Ramos (cell line): ENCODE data around the gene APEX1.

Experiments
- in situ Hi-C: fragments of 300-500 bp; cut with MboI; formaldehyde crosslinking; loops from one replicate; pipeline ENCODE4 v1.14.3; 2022; ENCODE audit warnings: low sequenced_read_pairs; ENCODE audit not compliant: unreplicated experiment

Gene APEX1

DNA sequence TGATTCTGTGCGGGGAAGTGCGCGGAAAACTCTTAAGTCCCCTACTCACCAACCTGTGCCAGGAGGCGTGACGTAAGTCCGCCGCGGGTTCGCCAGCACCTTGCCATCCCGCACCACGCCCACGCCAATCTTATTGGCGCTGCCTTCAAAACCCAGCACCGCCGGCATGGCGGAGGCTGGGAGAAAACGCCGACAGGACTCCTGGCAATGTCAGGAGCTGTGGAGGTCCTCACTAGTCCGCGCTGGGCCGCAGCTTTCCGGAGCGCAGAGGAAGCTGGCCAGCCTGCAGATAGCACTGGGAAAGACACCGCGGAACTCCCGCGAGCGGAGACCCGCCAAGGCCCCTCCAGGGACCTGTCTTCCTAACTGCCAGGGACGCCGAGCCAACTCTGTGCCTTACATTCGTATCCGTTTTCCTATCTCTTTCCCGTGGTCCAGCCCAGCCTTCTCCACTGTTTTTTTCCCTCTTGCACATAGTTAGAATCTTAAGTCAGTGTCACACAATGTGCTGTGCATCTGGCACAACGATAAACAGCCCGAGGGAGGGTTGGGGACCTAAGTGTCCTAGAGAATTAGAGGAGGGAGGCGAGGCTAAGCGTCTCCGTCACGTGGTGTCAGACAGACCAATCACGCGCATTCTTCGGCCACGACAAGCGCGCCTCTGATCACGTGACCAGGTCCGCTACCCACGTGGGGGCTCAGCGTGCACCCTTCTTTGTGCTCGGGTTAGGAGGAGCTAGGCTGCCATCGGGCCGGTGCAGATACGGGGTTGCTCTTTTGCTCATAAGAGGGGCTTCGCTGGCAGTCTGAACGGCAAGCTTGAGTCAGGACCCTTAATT lies at the start of gene APEX1, which contains the start of gene OSGEP:
Gene APEX1, plus strand, starts transcription at position 711 of the 839 bp plus-strand sequence. CDS start 420 bp downstream, outside the sequence.
Gene OSGEP, minus strand, starts transcription at position 297 of the 839 bp plus-strand sequence. Its CDS starts 129 bp downstream, at position 168.
- in situ Hi-C loops = no loop called here

DNA sequence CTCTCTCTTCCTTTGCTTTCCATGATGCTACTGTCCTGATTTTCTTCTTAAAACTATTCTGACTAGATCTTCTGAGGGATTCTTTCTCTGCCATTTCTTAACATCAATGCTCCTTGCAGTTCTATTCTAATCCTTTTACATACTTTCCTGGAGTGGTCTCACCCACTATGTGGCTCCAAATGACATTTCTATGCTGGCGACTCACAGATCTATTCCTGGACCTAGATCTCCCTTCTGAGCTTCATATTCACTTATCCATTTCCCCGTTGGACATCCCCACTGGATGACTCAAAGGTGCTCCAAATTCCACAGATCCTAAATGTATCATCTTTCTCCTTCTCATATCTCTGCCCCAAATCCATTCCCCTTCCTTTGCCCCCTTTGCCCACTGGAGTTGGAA lies 45.8 kb upstream of the APEX1 start:
- in situ Hi-C loops = no loop called here

DNA sequence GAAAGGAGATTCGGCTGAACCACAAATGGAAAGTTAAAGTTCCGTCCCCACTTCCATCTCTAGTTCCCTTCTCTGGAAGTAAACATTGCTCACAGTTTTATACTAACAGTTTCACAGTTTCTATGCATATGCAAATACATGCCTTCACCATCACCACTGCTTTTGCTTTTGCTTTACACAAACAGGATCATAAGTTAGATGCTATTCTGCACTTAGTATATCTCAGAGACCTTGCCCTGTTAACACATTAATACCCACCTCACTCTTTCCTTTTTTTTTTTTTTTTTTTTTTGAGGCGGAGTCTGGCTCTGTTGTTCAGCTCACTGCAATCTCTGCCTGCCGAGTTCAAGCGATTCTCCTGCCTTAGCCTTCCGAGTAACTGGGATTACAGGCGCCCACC lies 42.6 kb upstream of the APEX1 start:
- in situ Hi-C loops = no loop called here

DNA sequence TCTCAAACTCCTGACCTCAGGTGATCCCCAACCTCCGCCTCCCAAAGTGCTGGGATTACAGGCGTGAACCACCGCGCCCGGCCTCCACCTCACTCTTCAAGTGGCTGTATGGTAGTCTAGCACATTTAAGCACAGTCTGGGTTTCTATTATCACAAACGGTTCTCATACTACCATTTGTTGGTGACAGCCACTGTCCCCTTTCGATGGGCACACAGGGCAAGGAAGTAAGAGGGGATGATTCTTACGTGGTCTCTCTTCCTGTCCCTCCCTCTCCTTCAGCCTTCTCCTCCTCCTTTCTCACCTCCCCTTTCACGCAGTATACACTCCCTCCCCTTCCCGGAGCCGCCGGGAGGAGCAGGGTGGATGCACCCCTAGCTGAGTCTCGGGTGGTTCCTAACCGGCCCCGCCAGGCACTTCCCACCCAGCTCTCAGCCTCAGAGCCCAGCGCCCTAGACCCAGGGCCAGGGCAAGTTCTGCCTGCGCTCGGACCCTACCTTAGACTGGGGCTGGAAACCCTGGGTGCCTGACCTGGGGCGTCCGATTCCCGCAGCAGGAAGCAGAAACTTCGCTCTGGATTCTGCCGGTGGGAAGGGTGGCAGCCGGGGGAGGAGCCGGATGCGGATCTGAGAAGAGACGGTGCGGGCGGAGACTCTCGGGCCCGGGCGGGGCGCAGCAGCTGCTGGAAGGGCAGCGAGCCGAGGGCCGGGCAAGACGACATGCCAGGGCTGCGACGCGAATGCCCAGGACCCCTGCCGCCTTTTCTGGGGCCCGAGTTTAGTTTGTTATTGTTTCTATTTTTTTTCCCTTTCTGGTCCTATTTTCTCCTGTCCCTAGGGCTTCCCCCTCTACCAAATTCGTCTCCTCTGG lies 41.9 kb upstream of the APEX1 start, which contains the start of gene TEP1:
Gene TEP1, minus strand, starts transcription at position 626 of the 868 bp plus-strand sequence. CDS start 5,062 bp downstream, outside the sequence.
- in situ Hi-C loops = no loop called here

DNA sequence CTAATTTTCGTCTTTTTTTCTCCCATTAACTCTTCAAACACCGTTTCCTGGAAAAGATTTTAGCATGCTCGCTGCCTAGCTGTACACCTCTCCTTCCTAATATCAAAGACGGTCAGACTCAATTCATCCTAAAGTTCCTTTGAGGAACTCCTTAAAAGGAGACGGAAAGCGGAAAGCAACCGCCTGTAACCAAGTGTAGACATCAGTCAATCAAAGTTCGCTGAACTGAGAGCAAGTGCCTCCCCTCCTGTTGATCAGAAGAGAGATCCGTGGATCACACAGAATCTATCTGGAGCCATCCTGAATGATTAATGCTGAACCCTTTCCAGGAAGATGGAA lies 41.3 kb upstream of the APEX1 start:
- in situ Hi-C loops = no loop called here

DNA sequence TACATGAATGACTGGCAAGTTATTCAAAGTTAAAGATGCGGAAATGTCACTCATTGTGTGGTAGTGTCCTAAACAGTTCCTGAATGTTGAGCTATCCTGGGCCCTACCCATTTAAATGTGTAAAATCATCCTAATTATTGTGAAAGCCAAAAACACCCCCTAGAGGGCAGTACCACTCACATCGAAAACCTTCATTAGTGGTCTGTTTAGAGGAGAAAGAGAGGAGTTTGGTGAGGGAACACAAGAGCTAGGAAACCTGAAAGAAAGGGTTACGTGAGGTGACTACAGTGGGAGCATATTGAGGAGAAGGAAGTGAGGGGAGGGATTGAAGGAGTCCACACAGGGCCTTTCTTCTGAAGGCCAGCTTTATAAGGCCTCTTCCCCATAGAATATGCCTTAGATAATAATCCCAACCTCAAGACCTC lies 39.2 kb upstream of the APEX1 start:
- in situ Hi-C loops = no loop called here

DNA sequence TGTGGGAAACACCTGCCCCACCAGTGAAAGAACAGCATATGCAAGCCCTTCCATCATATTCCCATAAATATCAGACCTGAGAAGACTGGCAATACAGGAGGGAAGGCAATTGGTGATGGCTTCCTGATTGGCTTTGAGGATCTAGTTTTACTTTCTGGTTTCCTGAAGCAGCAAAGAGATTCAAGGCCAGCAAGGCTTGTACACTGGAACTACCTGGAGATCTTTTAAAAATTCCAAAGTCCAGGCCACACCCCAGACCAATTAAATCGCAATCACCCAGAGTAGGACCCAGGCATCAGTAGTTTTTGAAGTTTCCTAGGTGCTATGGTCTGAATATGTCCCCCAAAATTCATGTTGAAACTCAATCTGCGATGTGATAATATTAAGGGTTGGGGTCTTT lies 38.8 kb upstream of the APEX1 start:
- in situ Hi-C loops = no loop called here

DNA sequence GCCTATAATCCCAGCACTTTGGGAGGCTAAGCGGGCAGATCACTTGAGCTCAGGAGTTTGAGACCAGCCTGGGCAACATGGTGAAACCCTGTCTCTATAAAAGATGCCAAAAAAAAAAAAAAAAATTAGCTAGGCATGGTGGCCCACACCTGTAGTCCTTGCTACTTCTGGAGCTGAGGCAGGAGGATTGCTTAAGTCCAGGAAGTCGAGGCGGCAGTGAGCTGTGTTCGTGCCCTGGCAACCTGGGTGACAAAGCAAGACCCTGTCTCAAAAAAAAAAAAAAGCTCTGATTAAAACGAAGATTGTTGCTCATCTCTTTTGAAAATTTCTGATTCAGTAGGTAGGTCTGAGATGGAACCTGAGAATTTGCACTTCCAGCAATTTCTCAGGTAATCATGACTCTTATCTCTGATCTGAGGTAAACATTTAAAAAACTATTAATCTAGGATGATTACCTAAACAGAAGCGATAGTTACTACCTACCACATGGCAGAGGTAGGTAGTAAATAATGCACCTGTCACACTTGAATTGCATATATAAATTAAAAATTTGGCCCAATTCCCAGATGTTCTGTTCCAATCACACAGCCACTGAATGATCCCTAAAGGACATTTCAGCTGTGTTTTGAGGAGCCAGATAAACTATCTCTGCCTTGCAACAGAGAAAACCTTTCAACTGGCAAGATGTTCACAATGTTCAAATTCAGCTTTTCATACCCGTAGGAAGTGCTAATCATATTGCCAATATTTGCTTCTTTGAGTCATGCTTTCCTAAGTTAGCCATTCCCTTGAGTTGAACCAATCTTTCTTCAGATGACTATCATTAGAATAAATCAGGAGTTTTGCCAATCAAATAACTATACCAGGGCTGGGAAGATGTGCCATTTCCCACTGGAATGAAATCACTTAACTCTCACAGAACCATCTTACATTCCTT lies 37.5 kb upstream of the APEX1 start:
- in situ Hi-C loops = no loop called here

DNA sequence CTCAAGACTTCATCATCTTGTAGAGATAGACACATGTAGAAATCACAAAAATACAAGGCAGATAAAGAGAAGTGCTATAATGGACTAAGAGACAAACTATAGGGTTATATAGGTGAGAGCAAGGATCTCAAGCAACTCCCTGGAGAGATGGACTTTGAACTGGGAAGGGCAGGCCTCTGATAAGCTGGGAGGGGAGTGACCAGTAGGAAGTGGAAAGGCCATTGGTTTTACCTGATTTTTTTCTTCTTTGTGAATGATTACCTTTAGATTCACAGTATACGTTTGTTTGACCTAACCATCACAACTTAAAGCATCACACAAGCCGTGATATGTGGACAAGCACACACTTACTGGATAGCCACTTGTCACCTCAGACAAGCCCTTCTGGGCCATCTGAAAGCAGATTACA lies 36.5 kb upstream of the APEX1 start:
- in situ Hi-C loops = no loop called here

DNA sequence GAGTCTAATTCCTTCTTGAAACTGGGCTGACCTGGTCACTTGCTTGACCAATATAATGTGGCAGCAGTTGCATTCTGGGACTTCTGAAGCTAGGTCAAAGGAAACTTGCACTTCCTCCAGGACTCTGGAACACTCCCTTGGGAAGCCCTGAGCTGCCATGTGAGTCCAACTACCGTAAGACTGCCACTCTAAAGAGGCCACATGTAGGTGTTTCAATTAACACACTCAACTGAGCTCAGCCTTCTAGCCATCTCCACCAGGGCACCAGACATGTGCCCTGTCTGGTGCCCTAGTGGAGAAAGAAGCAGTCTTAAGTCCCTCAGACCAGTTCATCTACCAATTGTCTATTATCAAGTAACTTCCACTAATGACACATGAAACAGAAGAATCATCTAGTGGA lies 35.6 kb upstream of the APEX1 start:
- in situ Hi-C loops = no loop called here

DNA sequence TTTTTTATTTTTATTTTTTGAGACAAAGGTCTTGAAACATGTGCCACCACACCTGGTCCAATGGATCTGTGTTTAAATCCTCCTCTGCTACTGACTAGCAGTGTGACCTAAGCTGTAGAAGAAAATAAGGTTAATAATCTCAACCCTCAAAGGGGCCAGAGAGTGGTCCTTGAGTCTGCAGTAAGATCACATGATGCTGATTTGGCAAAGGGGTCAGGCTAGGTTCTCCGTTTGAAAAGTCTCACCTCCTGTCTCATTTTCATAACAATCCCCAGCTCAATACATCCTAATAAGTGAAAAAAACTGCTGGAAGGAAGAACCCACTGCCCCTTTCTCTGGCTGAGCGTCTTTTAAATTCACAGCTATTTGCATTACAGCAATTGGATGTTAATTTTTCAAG lies 33.8 kb upstream of the APEX1 start:
- in situ Hi-C loops = no loop called here

DNA sequence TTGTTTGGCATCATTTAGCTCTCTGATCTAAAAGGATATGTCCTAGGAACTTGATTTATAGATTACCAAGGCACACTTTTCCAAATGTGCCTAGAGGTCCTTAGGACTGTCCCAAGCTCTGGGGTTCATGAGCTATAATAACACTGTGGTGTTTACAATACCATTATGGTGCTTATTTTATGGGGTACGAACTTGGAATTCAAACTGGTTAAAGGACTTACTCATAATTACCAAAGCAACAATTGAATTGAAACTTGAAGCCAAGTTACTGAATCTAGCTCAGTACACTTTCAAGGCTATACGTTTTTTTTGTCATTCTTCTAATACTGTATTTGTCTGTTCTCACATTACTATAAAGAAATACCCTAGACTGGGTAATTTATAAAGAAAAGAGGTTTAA lies 32.1 kb upstream of the APEX1 start:
- in situ Hi-C loops = no loop called here

DNA sequence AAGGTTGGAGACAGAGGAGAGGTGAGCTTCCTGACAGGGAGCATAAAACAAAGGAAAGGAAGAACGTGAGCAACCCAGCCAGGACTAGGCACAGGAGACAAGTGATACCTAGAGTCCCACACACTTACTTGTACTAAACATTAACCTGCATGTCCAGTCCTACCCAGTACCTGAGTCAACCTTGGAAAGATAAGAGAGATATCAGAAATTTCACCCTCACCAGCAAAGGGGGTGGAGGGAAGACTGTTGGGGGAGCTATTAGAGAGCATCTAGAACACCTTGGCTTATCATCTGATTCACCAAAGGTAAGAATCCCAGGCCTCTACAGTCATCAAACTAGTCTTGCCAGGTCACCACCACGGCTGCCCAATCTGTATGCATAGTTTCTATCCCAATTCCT lies 30.2 kb upstream of the APEX1 start:
- in situ Hi-C loops = no loop called here

DNA sequence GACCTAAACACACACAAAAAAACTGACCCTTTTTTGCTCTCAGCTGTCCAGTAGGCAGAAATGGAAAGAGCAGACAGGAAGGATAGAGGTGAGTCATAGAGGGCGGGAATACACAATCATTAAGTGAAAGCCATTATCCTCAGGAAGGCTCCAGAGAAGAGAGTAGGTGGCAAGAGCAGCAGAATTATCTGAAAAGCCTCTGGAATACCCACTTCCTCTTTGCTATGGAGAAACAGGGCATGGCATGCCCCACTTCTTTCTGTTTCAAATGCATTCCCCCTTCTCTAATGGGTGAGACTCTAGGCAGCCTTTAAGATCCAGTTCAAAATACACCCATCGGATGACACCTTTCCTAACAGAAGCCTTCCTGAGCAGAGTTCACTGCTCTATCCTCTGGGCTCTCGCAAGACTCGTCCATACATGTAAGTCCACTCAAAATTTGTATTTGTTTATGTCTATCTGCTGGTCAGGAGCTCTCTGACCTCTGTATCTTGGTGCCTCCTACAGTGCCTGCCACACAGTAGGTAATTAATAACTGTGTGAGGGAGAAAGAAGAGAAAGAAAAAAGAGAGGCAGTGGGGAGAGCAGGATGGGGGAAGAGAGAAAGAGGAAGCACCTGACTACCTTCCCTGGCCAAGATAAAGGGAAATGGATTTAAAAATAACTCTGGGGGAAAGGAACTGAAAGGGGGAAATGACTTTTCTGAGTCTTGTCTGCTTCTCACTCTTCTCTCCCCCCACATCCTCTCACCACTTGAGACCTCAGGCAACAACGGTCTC lies 27.6 kb upstream of the APEX1 start:
- in situ Hi-C loops = no loop called here

DNA sequence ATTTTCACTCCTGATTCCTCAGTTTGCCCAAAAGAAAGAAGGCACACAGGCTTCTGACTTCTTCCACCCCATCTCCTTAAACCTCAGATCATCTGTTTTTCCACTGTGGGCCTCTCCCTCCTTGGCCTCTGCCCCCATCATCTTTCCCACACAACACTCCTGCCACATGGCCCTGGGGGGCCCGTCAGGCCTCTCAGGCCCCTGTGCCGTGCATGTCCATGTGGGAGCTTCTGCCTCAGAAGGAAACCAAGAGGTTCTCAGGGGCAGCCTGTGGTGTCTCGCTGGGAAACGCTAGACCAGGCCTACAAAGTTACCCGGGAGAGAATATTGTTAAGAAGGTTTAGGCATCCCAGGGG lies 27.0 kb upstream of the APEX1 start:
- in situ Hi-C loops = no loop called here

DNA sequence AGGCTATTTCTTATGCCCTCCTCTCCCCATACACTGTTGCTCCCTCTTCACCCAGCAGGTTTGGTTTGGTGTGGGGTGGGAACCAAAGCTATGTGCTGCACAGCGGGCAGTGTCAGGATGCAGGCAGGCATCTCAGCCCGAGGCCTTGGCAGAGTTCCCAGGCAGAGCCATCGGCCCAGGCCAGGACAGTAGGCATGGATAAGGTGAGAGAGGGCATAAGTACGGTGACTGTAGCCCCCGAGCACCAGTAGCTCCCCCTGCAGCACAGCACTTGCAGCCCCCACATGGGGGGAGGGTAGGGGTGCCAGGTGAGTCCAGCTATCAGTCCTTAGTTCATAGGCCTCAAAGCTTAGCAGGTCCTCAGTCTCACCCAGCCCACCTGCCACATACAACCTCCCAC lies 26.2 kb upstream of the APEX1 start:
- in situ Hi-C loops = no loop called here

DNA sequence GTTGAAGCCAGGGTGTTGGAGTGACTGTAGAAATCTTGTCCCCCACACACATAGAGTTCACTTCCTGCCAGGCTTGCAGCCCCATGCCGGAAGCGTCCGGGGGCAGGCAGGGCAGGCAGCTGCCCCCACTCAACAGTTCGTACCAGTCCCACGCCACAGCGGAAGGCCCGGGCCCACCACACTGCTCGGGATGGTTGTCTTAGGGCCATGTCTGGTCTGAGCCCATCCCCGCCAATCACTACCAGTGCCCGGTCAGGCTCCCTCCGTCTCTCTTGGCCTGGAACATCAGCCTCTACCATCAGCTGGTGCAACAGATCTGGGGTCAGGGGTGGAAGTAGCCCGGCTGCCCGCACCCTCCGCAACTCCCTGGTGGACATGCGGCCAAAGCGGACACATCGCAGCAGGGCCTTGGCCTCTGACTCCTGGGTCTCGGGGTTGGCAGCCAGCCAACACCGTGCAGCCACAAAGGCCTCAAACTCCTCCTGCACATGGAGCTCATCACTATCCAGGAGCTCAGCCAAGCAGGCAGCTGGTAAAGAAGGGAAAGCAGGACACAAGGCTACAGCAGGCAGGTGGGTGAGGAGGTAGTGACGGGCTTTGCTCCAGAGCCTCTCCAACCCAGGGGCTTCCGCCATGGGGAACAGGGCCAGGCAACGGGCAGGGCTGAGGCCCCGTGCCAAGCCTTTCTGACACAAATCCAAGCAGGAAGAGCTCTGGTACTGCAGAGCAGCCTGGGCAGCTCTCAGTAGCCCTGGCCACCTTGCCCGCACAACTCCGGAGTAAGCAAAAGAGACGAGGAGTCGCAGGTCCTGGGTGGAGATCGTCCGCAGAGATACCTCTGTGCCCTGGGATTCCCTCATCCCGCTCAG lies 25.0 kb upstream of the APEX1 start:
- in situ Hi-C loops = no loop called here

DNA sequence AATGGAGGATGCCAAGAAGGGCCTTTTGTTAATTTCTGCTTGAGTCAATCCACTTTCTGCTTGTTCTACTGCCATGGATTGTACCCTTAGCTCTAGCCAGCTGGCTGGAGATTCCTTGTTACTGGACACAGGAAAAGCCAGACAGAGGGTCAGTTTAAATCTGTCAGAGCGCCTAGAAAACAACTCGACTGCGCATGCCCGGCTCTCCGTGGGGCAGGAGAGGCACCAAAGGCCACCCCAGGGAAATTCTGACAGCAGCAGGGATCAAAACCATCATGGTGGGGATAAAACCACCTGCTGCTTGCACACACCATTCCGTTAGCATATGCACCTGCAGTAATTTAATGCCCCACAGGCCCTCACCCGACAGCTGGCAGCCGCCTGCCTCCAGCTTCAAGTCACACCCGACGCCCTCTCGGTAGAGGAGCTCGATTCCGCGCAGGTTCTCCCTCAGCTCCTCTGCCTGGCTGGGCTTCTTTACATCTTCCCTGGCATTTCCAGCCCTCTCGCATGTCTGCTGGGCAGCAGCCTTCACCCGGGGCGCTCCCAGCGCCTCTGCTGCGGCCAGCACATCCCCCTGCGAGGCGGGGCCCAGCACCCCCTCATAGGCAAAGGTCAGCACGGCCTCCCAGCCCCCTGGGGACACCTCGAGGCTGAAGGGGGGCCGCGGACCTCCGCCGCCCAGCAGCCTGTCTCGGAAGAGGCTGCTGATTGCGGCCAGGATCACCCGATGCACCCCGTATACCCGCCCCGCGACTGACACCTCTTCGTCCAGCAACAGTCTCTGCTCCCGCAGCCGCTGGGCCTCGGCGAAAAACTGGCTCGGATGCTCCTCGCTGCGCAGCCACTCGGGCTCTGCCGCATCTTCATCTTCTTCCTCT lies 20.1 kb upstream of the APEX1 start:
- in situ Hi-C loops = no loop called here
